Amniotic epithelial cell (primary cell): Measurements from ENCODE around the gene MGA.

ENCODE experiments used
- DNase-seq: peaks from one replicate; pipeline ENCODE4 v3.0.0-alpha.2; 2010; ENCODE audit warnings: low read depth

Gene MGA

GRCh38 chr15:41660235-41661077, at the start of gene MGA:
Gene MGA, plus strand, starts transcription at chr15:41660405.
- peak; percentile 91 for DNase-seq

- no peak for DNase-seq
Measured at GRCh38 chr15:41620536-41621199, 39.5 kb upstream of the MGA start.

- peak; percentile 87 for DNase-seq
Measured at GRCh38 chr15:41621200-41622193, 38.7 kb upstream of the MGA start.

- DNase-seq: peak; percentile 80
Measured at GRCh38 chr15:41622901-41623300, 37.3 kb upstream of the MGA start.

GRCh38 chr15:41627203-41627602, 33.0 kb upstream of the MGA start:
- no peak for DNase-seq

GRCh38 chr15:41629463-41629862, 30.7 kb upstream of the MGA start:
- no peak for DNase-seq

GRCh38 chr15:41629883-41630282, 30.3 kb upstream of the MGA start:
- no peak for DNase-seq

GRCh38 chr15:41630616-41631217, 29.5 kb upstream of the MGA start:
- DNase-seq: no peak

- DNase-seq: no peak
Measured at GRCh38 chr15:41631880-41632470, 28.2 kb upstream of the MGA start.

- DNase-seq: no peak
Measured at GRCh38 chr15:41633609-41634008, 26.6 kb upstream of the MGA start.

- DNase-seq: no peak
Measured at GRCh38 chr15:41634072-41634626, 26.1 kb upstream of the MGA start.

- DNase-seq: no peak
Measured at GRCh38 chr15:41637086-41637485, 23.1 kb upstream of the MGA start.

GRCh38 chr15:41640985-41641384, 19.2 kb upstream of the MGA start:
- DNase-seq: no peak

- DNase-seq: no peak
Measured at GRCh38 chr15:41647262-41647661, 12.9 kb upstream of the MGA start.

- no peak for DNase-seq
Measured at GRCh38 chr15:41648097-41648496, 12.1 kb upstream of the MGA start.

GRCh38 chr15:41648770-41649169, 11.4 kb upstream of the MGA start:
- peak; percentile 76 for DNase-seq

GRCh38 chr15:41650806-41651205, 9.4 kb upstream of the MGA start:
- no peak for DNase-seq

GRCh38 chr15:41651373-41651772, 8.8 kb upstream of the MGA start:
- no peak for DNase-seq

GRCh38 chr15:41653760-41654159, 6.4 kb upstream of the MGA start:
- DNase-seq: no peak

GRCh38 chr15:41655716-41656115, 4.5 kb upstream of the MGA start:
- DNase-seq: peak; percentile 22

GRCh38 chr15:41656188-41656587, 4.0 kb upstream of the MGA start:
- DNase-seq: peak; percentile 74
